ENCODE results near the gene EVC.

Gene EVC

GRCh38 chr4:5735463-5735862, 24.5 kb downstream of the EVC start:
- FAIRE-seq: no peak

- no peak for FAIRE-seq
These were observed 27.1 kb downstream of the EVC start for GRCh38 chr4:5738061-5738460.

- FAIRE-seq: no peak
These were observed 31.4 kb downstream of the EVC start for GRCh38 chr4:5742388-5742787.

GRCh38 chr4:5742968-5743367, 32.0 kb downstream of the EVC start:
- no peak for FAIRE-seq

- no peak for FAIRE-seq
These were observed 35.2 kb downstream of the EVC start for GRCh38 chr4:5746250-5746649.

GRCh38 chr4:5746829-5747737, 36.1 kb downstream of the EVC start:
- FAIRE-seq: no peak

GRCh38 chr4:5747738-5748375, 36.9 kb downstream of the EVC start:
- FAIRE-seq: no peak

- FAIRE-seq: no peak
These were observed 38.6 kb downstream of the EVC start for GRCh38 chr4:5749568-5749967.

GRCh38 chr4:5750052-5750945, 39.3 kb downstream of the EVC start:
- FAIRE-seq: no peak

GRCh38 chr4:5750946-5751665, 40.1 kb downstream of the EVC start:
- no peak for FAIRE-seq

- FAIRE-seq: no peak
These were observed 40.8 kb downstream of the EVC start for GRCh38 chr4:5751666-5752375.

- no peak for FAIRE-seq
These were observed 41.6 kb downstream of the EVC start for GRCh38 chr4:5752376-5753184.

- no peak for FAIRE-seq
These were observed 42.4 kb downstream of the EVC start for GRCh38 chr4:5753366-5753765.

GRCh38 chr4:5753766-5754528, 42.9 kb downstream of the EVC start:
- FAIRE-seq: no peak

GRCh38 chr4:5754529-5754881, 43.5 kb downstream of the EVC start:
- FAIRE-seq: no peak

- FAIRE-seq: no peak
These were observed 44.2 kb downstream of the EVC start for GRCh38 chr4:5755161-5755560.

GRCh38 chr4:5755679-5756078, 44.7 kb downstream of the EVC start:
- FAIRE-seq: no peak

- FAIRE-seq: no peak
These were observed 45.3 kb downstream of the EVC start for GRCh38 chr4:5756271-5756670.

- FAIRE-seq: no peak
These were observed 46.1 kb downstream of the EVC start for GRCh38 chr4:5757091-5757490.

- FAIRE-seq: no peak
These were observed 46.5 kb downstream of the EVC start for GRCh38 chr4:5757536-5757935.
